Astrocyte of the cerebellum (primary cell): Measurements from ENCODE around the gene CNOT1.

Source experiments
- DNase-seq: peaks from one replicate; pipeline ENCODE4 v3.0.0-alpha.2; 2011; ENCODE audit warnings: low read depth
- H3K4me3 ChIP-seq: 2 replicates; pipeline ENCODE4 v1.5.1; 2011; ENCODE audit warnings: mild to moderate bottlenecking, low read depth, low read length, moderate library complexity
- in situ Hi-C: cut with HindIII; loops from 2 replicates; pipeline ENCODE4 v1.10.0; 2017; ENCODE audit warnings: low sequenced_read_pairs
- TF ChIP-seq, protein P1 (sequence below): IDR thresholded peaks from 2 replicates; pipeline ENCODE4 v1.5.1; 2012; ENCODE audit warnings: low read length, low read depth, moderate library complexity, mild to moderate bottlenecking; ENCODE audit errors: missing control alignments

Gene CNOT1

DNA sequence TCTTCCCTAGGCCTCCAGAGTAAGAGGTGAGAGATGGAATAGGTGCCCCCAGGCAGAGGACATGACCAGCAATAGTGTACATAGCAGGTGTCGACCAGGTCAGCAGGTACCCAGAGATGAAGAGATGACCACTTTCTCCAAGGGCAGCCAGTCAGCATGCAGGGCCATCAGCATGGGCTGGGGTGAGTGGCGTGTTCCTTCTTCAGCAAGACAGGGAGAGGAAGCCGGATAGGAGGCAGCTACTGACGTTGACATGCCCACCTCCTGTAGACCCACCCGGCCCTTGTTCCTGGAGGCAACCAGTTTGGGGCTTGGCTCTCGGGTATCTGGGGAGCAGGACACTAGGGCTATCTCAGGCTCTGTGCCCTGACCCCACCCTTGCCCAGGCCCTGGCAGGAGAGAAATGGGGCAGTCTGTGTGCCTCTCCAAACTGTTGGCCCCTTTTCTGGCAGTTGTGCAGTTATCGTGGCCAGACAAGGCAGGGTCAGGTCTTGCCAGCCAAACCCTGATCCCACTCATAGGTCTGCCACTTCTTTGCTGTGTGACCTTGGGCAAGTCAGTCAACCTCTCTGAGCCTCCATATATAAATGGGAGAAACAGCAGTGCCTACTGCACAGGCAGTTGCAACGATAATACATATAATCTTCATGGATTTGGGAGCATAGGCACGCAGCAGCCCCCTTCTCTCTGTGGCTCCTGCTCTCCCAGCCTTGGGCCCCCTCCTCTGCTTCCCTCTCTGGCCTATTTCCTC lies 131.1 kb downstream of the CNOT1 start:
- in situ Hi-C loops, result no loop called here
- TF ChIP-seq, protein P1, sequence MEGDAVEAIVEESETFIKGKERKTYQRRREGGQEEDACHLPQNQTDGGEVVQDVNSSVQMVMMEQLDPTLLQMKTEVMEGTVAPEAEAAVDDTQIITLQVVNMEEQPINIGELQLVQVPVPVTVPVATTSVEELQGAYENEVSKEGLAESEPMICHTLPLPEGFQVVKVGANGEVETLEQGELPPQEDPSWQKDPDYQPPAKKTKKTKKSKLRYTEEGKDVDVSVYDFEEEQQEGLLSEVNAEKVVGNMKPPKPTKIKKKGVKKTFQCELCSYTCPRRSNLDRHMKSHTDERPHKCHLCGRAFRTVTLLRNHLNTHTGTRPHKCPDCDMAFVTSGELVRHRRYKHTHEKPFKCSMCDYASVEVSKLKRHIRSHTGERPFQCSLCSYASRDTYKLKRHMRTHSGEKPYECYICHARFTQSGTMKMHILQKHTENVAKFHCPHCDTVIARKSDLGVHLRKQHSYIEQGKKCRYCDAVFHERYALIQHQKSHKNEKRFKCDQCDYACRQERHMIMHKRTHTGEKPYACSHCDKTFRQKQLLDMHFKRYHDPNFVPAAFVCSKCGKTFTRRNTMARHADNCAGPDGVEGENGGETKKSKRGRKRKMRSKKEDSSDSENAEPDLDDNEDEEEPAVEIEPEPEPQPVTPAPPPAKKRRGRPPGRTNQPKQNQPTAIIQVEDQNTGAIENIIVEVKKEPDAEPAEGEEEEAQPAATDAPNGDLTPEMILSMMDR, result no peak
- no peak overlapping the region for H3K4me3 ChIP-seq
- DNase-seq, result no peak

DNA sequence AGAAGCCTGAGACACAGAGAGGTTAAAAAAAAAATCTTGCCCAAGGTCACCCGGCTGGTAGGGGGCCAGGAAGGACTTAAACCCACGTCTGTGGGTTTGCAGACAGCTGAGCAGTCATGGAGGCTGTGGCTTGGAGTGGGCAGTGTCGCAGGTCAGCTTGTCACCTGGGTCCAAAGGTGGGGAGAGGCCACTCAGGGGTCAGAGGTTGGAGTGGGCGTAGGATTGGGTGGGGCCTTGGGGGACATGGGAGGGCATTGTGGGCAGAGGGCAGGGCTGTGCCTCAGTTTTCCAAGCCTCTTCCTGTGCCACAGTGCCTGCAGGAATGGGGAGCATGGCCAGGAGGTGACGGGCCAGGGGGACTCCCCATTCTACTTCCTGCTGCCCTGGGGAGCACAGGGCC lies 131.7 kb downstream of the CNOT1 start:
- DNase-seq, result no peak
- TF ChIP-seq, protein P1, result no peak
- in situ Hi-C loops, result no loop called here
- no peak overlapping the region for H3K4me3 ChIP-seq

DNA sequence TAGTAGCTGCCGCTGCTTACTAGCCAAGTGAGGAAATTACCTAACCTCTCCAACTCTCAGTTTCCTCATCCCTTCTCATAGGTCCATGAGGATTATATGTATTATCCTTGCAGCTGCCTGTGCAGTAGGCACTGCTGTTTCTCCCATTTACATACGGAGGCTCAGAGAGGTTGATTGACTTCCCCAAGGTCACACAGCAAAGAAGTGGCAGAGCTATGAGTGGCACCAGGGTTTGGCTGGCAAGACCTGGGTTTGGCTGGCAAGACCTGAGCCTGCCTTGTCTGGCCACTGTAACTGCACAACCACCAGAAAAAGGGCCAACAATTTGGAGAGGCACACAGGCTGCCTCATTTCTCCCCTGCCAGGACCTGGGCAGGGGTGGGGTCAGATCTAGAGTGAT lies 132.2 kb downstream of the CNOT1 start:
- no peak for DNase-seq
- TF ChIP-seq, protein P1, result no peak
- H3K4me3 ChIP-seq, result no peak overlapping the region
- in situ Hi-C loops, result no loop called here

DNA sequence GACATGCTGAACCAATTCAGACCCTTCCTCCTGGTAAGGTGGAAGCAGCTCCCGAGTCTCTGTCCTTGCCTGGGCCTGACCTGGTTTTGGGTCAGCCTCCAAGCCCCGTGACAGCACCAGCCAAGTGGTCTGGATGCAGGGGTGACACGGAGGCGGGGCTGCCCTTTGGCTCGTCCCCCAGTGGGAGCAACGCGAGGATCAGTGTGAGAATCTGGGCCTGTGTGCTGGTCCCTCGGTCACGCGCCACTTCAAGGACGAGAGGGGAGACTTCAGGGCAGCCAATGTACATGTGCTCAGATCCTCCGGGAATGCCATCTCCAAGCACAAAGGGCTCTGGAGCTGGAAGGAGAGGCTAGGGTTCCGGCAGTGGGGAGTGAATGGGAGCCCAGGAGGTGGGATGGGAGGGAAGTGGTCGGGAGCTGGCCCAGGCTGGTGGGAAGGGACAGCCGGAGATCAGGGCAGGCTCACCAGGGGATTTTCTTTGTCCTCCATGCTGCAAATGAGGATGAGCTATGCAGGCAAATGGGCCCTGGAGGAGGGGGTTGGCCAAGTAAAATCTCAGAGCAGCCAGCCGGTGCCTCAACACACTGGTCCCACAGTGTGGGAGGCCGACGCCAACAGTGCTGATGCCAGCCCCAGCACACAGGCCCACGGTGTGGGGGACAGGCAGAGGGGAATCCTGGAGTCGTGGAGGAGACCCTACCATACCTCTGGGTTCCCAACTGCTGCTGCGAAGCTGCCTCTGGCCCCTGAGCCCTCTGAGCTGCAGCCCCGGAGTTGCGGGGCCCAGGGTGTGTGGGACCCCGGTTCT lies 133.9 kb downstream of the CNOT1 start:
- TF ChIP-seq, protein P1, result no peak
- DNase-seq, result no peak
- in situ Hi-C loops, result no loop called here
- peak overlapping the region; percentile 1 for H3K4me3 ChIP-seq

DNA sequence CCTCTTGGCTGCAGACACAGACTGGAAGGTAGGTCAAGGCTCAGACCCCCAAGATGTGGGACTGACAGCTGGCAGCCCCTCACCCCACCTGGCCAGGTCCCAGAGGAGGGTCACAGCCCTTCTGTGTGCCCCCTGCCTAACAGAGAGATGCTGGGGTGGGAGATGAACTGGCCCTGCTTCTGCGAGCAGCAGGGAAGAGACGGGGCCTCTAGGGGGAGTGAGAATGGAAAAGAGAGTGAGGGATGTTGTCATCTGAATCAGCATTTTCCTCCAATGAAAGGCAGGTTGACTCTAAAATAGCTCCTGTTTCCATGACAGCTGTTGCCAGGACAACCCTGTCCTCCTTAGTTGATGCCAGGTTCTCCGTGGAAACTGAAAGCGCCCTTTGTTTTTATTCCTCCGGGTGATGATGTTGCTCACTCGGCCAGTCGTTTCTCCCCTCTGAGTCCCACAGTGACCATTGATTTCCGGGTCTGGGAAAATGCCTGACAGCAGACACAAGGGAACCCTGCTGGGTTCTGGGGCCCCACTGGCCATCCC lies 134.6 kb downstream of the CNOT1 start:
- TF ChIP-seq, protein P1, result peak; percentile 82
- peak; percentile 98 for DNase-seq
- in situ Hi-C loops, result no loop called here
- peak overlapping the region; percentile 1 for H3K4me3 ChIP-seq

DNA sequence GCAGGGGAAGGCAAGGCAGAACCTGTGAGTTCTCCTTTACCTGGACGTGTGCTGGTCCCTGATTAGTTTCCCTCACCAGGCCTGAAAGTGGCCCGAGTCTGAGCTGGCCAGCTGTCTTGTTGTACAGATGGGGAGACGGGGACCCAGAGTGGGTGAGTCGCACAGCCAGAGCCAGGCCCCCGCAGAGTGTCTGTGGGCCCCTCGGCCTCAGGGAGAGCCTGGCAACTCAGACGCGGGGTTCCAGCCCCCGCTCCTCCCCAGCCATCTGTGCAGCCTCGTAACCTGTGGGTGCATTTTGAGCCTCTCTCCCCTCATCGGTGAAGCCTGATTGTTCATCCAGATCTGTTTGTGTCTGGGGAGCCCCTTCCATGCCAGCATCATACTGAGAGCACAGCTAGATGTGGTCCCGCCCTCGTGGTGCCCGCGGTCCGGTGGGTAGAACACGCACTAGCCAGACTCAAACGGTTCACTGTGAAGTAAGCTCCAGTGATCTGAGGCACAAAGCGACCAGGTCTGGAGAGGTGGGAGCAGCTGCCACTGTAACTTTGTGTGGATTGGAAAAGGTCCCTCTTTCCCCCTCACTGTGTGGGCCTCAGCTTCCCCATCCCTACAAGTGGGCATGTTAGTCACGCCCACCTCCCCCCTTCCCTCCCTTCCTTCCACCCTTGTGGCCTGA lies 135.7 kb downstream of the CNOT1 start:
- in situ Hi-C loops, result no loop called here

More for the DNA sequence above, 135.7 kb downstream of the CNOT1 start:
- TF ChIP-seq, protein P1, result no peak
- no peak for DNase-seq
- H3K4me3 ChIP-seq, result no peak overlapping the region
